GM19468 (cell line): Measurements from ENCODE around the gene HLA-DQA2.
"Not testable (repeated sequence)": the region's sequence is repeated elsewhere in the genome, so short reads cannot be mapped to it uniquely, and the experiment has no call there.

Experiments
- ATAC-seq: cut with Tn5 transposase; IDR thresholded peaks from one replicate; pipeline ENCODE4 v1.9.1; 2021; ENCODE audit warnings: mild to moderate bottlenecking, moderate library complexity, moderate number of reproducible peaks; ENCODE audit not compliant: unreplicated experiment; ENCODE audit errors: extremely low read depth

The HLA-DQA2 gene

DNA sequence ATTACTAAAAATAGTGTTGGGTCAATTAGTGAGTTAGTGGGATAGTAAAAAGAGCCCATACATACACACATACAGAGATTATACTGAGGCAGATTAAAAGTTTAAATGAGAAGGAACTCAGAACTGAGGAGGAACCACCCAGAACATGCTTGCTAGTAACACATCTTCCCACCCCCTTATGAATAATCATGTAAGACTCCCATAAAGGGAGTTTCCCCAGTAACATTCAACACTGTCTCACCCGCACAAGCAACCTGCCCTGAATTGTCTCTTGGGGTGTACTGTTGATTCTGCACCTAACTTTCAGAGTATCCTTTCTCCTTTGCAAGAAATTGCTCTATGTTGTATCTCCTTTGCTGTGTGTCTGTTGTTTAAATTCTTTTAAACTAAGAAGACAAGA, 33.2 kb downstream of the HLA-DQA2 start:
- no peak for ATAC-seq

DNA sequence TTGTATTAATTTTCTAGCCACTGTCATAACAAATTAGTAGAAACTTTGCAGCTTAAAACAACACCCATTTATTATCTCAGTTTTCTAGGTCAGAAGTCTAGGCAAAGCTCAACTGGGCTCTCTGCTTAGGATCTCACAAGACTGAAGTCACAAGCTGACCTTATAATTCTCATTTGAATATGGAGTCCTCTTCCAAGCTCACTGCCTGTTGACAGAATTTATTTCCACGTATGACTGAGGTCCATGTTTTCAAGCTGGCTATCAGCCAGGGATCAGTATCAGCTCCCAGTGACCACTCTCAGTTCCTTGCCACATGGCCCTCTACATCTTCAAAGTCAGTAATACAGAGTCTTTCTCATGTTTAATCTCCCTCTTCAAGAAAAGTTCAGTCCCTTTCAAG, 33.9 kb downstream of the HLA-DQA2 start:
- no peak for ATAC-seq

DNA sequence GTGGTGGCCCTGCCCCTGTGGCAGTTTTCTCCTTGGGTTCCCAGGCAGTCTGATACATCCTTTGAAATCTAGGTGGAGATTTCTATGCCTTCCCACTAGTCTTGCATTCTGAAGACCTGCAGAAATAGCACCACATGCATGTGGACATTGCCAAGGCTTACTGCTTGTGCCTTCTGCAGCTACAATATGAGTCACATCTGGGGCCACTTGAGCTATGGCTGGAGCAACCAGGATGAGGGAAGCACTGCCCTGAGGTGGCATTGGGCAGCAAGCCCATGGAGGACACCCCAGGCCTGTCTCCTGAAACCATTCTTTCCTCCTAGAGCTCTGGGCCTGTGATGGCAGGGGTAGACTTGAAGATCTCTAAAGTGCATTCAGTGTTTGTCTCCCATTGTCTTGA, 37.8 kb downstream of the HLA-DQA2 start:
- no peak for ATAC-seq

DNA sequence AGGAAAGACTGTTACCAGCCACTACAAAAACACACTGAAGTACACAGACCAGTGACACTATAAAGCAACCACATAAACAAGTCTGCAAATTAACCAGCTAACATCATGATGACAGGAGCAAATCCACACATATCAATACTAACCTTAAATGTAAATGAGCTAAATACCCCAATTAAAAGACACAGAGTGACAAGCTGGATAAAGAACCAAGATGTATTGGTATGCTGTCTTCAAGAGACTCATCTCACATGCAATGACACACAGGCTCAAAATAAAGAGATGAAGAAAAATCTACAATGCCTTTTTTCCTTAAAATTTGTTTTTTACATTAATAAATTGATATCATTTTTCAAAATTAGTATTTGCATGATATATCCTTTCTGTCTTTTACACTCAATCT, 41.7 kb downstream of the HLA-DQA2 start:
- not testable (repeated sequence) for ATAC-seq

DNA sequence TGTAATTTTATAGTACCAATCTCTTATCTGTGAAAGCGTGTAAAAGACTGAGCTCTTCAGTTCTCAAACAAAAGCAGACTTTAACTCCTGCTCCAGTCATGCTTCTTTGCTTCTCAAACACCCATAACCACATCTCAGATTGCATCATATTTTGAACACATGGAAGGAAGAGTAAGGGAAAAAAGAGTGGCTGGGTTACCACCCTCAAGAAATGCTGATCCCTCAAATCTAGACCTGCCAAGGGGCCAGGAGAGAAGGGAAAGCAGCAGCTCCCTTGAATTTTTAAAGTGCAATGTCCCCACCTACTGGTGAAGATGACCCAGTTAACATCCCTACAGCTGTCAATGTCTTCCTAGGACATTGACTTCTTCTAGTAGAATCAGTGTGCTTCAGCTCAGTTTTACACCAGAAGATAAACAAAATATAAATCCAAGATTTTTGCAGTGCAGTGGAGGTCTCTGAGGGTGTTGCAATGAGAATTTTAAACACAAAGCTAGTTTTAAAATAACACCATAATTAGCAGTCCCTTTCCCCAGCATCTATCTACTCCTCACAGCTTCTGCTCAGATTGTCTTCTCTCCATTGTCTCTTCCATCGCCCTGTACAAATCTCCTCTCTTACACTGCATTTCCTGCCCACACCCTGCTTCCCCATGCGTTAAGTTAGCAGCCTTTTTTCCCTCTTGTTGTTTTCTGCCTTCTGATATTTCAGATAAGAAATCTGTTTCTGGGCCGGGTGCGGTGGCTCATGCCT, 44.8 kb downstream of the HLA-DQA2 start:
- no peak for ATAC-seq

DNA sequence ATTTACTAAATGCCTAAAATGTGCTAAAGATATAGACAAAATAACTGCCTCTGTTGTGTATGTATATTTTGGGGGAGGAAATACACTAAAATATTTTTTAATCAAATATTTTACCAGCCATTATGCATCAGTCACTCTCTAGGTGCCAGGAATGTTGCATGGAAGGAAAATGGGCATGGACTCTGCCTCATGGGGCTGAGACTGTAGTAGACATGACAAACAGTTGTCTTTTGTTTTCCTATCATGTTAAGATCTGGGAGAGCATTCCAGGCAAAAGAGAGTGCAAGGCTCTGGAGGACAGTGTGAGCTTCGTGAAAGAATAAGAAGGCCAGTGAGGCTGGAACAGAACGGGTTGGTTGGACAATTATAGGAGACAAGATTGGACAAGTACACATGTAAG, 49.1 kb downstream of the HLA-DQA2 start:
- ATAC-seq, result no peak

DNA sequence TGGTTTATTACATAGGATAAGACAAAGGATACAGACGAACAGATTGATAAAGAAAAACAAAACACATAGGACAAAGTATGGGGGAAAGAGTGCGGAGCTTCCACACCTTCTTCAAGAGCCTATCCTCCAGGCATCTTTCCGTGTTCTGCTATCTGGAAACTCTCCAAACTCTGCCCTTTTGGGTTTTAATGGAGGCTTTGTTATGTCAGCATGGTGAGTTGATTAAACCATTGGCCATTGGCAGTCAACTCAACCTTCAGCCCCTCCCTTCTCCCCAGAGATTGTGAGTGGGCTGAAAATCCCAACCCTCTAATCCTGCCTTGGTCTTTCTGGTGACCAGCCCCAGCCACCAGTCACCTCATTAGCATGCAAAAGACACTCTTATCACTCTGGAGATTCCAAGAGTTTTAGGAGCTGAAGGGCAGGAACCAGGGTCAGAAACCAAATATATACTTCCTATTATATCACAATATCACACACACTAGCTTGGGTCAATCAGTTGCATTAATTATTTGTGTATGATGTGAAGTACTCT, 51.8 kb downstream of the HLA-DQA2 start:
- ATAC-seq, result no peak

DNA sequence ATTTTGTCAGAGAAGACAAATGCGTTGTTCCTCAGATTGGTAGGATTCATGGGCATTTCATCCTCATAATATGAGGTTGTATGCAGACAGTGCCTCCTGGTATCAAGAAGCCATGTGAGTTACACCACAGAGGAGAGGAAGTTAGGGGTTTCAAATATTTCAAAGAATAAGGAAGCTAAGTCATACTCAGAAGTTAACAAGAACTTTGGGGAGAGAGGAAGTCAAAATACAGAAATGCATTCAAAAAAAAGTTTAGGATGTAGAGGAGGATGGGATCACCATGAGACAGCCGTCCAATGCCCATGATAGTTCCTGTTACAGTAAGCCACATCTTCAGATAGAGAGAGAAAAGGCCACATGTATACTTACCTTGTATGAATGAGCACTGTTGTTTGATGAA, 53.3 kb downstream of the HLA-DQA2 start:
- ATAC-seq, result no peak
